GM18868 (cell line): ENCODE data around the gene TMEM45A.
"Not testable (repeated sequence)": the region's sequence is repeated elsewhere in the genome, so short reads cannot be mapped to it uniquely, and the experiment has no call there.

Source experiments
- ATAC-seq: cut with Tn5 transposase; IDR thresholded peaks from one replicate; pipeline ENCODE4 v1.9.1; 2021; ENCODE audit warnings: mild to moderate bottlenecking, moderate library complexity; ENCODE audit not compliant: unreplicated experiment

Gene TMEM45A

GRCh38 chr3:100563652-100564211 lies 71.3 kb downstream of the TMEM45A start:
- no peak for ATAC-seq

- ATAC-seq: no peak
Measured at GRCh38 chr3:100570811-100571210, 78.4 kb downstream of the TMEM45A start.

- no peak for ATAC-seq
Measured at GRCh38 chr3:100574536-100574935, 82.1 kb downstream of the TMEM45A start.

GRCh38 chr3:100575704-100576103 lies 83.3 kb downstream of the TMEM45A start:
- ATAC-seq: no peak

GRCh38 chr3:100577382-100578008 lies 85.1 kb downstream of the TMEM45A start:
- ATAC-seq: no peak

GRCh38 chr3:100578646-100579045 lies 86.2 kb downstream of the TMEM45A start:
- ATAC-seq: no peak

- no peak for ATAC-seq
Measured at GRCh38 chr3:100580147-100580546, 87.7 kb downstream of the TMEM45A start.

- no peak for ATAC-seq
Measured at GRCh38 chr3:100581650-100582049, 89.2 kb downstream of the TMEM45A start.

GRCh38 chr3:100582157-100582556 lies 89.7 kb downstream of the TMEM45A start:
- ATAC-seq: not testable (repeated sequence)

- no peak for ATAC-seq
Measured at GRCh38 chr3:100584101-100584660, 91.8 kb downstream of the TMEM45A start.

- ATAC-seq: no peak
Measured at GRCh38 chr3:100586832-100587231, 94.4 kb downstream of the TMEM45A start.

- ATAC-seq: no peak
Measured at GRCh38 chr3:100588251-100588650, 95.8 kb downstream of the TMEM45A start.

GRCh38 chr3:100590114-100590839 lies 97.9 kb downstream of the TMEM45A start:
- ATAC-seq: peak; percentile 79

GRCh38 chr3:100590840-100591147 lies 98.4 kb downstream of the TMEM45A start:
- ATAC-seq: no peak

GRCh38 chr3:100591411-100591810 lies 99.0 kb downstream of the TMEM45A start:
- ATAC-seq: no peak

- peak; percentile 63 for ATAC-seq
Measured at GRCh38 chr3:100600181-100601042, 108.0 kb downstream of the TMEM45A start.

- peak; percentile 28 for ATAC-seq
Measured at GRCh38 chr3:100602506-100603444, 110.4 kb downstream of the TMEM45A start.

- ATAC-seq: peak; percentile 26
Measured at GRCh38 chr3:100603469-100603868, 111.0 kb downstream of the TMEM45A start.

- no peak for ATAC-seq
Measured at GRCh38 chr3:100605358-100605757, 112.9 kb downstream of the TMEM45A start.

GRCh38 chr3:100606894-100607512 lies 114.6 kb downstream of the TMEM45A start:
- ATAC-seq: peak; percentile 90
